IPS DF 6.9 (cell line): ENCODE results near the gene NF2.
"Not testable (repeated sequence)": the region's sequence is repeated elsewhere in the genome, so short reads cannot be mapped to it uniquely, and the experiment has no call there.

Experiments used
- DNase-seq: peaks from one replicate; pipeline ENCODE4 v3.0.0-alpha.2; 2013; ENCODE audit warnings: low read depth, low spot score
- H3K27ac ChIP-seq: one replicate; pipeline ENCODE4 v1.5.1; 2013; ENCODE audit warnings: low read length, control low read depth
- H3K27me3 ChIP-seq: 2 replicates; pipeline ENCODE4 v1.6.1; 2013; ENCODE audit warnings: mild to moderate bottlenecking, low read length; ENCODE audit not compliant: control insufficient read depth, insufficient read depth
- H3K36me3 ChIP-seq: 2 replicates; pipeline ENCODE4 v1.6.1; 2013; ENCODE audit warnings: low read length; ENCODE audit not compliant: control insufficient read depth, insufficient read depth
- H3K4me1 ChIP-seq: 2 replicates; pipeline ENCODE4 v1.6.1; 2013; ENCODE audit warnings: low read length; ENCODE audit not compliant: control insufficient read depth, insufficient read depth
- H3K4me3 ChIP-seq: 2 replicates; pipeline ENCODE4 v1.5.1; 2013; ENCODE audit warnings: mild to moderate bottlenecking, low read length
- H3K9me3 ChIP-seq: 2 replicates; pipeline ENCODE4 v1.6.1; 2013; ENCODE audit warnings: low read length, inconsistent platforms; ENCODE audit not compliant: control insufficient read depth, insufficient read depth
- WGBS: extraction: QIAGEN DNeasy Blood & Tissue Kit; methylation state at CpG from one replicate; pipeline ENCODE4 v1.1.7; 2013; ENCODE audit warnings: mixed read lengths, missing lambda C conversion rate; ENCODE audit not compliant: insufficient read length, insufficient coverage; 5-methylcytosine and 5-hydroxymethylcytosine counted together

The NF2 gene

DNA sequence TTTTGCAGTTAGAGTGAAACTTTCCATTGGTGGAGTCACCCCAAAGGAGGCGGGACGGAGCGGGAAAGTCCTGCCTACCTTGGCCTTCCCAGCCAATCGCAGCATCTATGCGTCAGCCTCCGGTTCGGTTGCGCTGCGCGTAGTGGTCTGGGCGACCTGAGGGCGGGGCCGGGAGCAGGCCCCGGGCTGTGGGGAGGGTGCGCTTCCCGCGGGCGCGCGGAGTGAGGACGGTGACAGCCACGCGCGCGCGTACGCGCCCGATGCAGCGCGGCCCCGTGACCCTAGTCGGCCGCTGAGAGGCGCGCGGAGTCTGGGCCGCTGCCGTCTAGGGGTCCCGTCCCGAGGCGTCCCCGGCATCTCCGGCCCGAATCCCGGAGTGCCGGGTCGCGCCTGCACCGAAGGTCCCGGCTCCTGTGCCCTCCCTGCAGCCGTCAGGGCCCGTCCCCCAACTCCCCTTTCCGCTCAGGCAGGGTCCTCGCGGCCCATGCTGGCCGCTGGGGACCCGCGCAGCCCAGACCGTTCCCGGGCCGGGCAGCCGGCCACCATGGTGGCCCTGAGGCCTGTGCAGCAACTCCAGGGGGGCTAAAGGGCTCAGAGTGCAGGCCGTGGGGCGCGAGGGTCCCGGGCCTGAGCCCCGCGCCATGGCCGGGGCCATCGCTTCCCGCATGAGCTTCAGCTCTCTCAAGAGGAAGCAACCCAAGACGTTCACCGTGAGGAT lies at the start of gene NF2:
Gene NF2, plus strand, starts transcription at position 276 of the 718 bp plus-strand sequence. Its CDS starts 366 bp downstream, at position 642.
- H3K9me3 ChIP-seq, result no peaks in the 10 kb centered on the region
- peak; percentile 100 for DNase-seq
- no peak within 1 kb of the TSS for H3K27ac ChIP-seq
- H3K36me3 ChIP-seq, result no peaks in the 10 kb centered on the region
- H3K4me1 ChIP-seq, result no peaks in the 10 kb centered on the region; the same call in 1 of the 2 replicates
- no CpG with 5 or more reads among the region's 74 CpGs for WGBS
- H3K4me3 ChIP-seq, result peak within 1 kb of the TSS; percentile 72
- no peaks in the 10 kb centered on the region for H3K27me3 ChIP-seq

DNA sequence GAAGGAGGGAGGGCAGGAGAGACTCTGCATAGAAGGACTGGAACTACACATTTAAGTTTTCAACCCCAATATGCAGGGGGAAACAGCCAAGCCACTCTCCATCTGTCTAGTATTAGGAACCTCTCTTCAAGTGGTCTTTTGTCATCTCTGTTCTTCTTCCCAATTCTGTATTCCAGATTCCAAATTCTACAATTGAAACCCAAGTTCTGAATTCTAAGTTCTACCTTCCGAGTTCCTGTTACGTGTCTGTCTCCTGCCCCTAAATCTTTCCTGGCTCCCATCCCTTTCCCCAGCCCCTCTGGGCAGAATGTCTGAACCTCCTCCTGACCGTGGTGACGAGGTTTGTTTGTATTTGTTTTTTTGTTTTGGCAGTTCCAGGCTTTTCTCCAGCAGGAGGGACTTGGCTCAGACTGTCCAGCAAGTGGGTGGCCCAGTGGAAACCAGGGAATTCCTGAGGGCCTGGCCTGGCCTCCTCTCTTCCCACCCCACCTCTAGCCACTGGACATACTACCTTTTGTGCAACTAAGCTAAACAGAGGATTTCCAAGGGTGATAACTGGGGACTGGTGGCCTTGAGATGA lies 48.3 kb upstream of the NF2 start:
- WGBS, result no CpG with 5 or more reads among the region's 4 CpGs
- H3K27ac ChIP-seq, result no peak overlapping the region
- H3K36me3 ChIP-seq, result peaks cover 25% of the 10 kb centered on the region
- no peaks in the 10 kb centered on the region for H3K27me3 ChIP-seq
- H3K4me1 ChIP-seq, result no peaks in the 10 kb centered on the region
- H3K9me3 ChIP-seq, result no peaks in the 10 kb centered on the region
- no peak for DNase-seq
- H3K4me3 ChIP-seq, result no peak overlapping the region

DNA sequence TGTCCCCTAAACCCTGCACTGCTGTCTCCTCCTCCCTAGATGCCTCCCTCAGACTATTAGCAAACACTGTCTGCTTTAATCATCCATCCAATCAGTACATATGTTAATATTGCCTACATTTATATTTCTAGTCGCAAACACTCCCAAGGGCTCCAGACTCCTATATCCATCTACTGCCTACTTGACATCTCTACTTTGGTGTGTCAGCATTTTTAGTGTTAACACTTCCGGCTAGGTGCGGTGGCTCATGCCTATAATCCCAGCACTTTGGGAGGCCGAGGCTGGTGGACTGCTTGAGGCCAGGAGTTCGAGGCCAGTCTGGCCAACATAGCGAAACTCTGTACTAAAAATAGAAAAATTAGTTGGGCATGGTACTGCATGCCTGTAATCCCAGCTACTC lies 44.4 kb upstream of the NF2 start:
- Histone ChIP-seq H3K9me3 (no peaks in the 10 kb centered on the region), H3K4me3 (no peak overlapping the region), H3K27ac (no peak overlapping the region), H3K4me1 (no peaks in the 10 kb centered on the region), H3K27me3 (no peaks in the 10 kb centered on the region), H3K36me3 (peaks cover 39% of the 10 kb centered on the region)
- DNase-seq, result no peak
- WGBS, result no CpG with 5 or more reads among the region's 6 CpGs

DNA sequence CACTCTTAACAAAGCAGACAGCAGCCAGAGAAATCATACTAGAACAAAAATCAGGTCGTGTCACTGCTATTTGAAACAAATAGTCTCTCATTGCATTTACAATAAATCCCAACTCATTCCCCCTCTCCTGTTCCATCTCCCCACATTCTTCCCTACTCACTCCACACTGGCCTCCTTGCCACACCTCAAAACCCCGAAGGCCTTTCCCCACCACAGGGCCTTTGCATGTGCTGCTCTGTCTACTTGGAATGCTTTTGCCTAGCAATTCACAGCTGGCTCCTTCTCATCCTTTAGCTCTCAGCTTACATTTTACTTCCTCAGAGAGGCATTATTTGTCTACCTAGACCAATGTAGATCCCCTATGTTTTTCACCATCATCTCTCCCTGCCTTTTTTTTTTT lies 43.6 kb upstream of the NF2 start:
- no peak overlapping the region for H3K4me3 ChIP-seq
- peaks cover 39% of the 10 kb centered on the region for H3K36me3 ChIP-seq
- no peak for DNase-seq
- H3K27me3 ChIP-seq, result no peaks in the 10 kb centered on the region
- no CpG with 5 or more reads among the region's 2 CpGs for WGBS
- H3K4me1 ChIP-seq, result no peaks in the 10 kb centered on the region
- no peaks in the 10 kb centered on the region for H3K9me3 ChIP-seq
- H3K27ac ChIP-seq, result no peak overlapping the region

DNA sequence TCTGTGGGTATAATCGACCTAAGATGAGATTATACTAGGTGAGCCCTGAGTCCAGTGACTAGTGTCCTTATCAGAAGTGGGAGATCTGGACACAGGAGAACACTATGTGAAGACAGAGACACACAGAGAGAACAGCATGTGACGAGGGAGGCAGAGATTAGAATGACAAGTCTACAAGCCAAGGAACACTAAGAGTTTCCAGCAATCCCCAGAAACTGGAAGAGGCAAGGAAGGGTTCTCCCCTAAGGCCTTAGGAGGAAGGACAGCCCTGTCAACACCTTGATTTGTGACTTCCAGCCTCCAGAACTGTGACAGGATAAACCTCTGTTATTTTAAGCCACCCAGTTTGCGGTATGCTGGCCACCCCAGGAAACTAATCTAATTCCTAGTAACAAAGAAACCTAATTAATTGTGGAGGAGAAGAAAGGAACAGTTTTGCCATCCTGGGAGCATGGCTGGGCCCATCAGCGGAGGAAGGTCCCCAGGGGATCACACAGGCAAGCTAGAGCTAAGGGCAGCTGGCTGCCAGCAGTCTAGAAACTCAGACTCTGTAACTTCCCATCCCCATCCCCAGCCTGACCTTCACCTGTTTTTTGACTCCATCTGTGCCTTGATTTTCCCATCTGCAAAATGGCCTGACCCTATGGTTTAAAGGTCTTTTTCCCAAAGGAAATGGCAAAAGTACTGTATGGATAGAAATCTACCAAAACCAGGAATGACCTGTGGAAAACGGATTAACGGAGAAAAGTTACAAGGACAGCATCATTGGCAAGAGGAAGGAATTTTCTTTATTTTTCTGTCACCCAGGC lies 39.6 kb upstream of the NF2 start:
- no CpG with 5 or more reads among the region's 6 CpGs for WGBS
- Histone ChIP-seq H3K27me3 (no peaks in the 10 kb centered on the region), H3K36me3 (peaks cover 24% of the 10 kb centered on the region), H3K4me1 (no peaks in the 10 kb centered on the region), H3K27ac (no peak overlapping the region), H3K4me3 (no peak overlapping the region), H3K9me3 (no peaks in the 10 kb centered on the region)
- DNase-seq, result no peak

DNA sequence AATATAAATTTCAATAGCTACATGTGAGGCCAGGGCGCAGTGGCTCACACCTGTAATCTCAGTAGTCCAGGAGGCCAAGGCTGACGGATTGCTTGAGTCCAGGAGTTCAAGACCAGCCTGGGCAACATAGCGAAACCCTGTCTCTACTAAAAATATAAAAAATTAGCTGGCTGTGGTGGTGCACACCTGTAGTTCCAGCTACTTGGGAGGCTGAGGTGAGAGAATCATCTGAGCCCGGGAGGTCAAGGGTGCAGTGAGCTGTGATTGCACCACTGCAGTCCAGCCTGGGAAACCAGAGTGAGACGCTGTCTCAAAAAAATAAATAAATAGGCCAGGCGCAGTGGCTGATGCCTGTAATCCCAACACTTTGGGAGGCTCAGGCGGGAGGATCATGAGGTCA lies 36.9 kb upstream of the NF2 start:
- not testable (repeated sequence) for H3K4me3 ChIP-seq, DNase-seq, H3K27ac ChIP-seq, H3K27me3 ChIP-seq, H3K4me1 ChIP-seq, H3K9me3 ChIP-seq
- no CpG with 5 or more reads among the region's 7 CpGs for WGBS
- peaks cover 23% of the 10 kb centered on the region for H3K36me3 ChIP-seq

DNA sequence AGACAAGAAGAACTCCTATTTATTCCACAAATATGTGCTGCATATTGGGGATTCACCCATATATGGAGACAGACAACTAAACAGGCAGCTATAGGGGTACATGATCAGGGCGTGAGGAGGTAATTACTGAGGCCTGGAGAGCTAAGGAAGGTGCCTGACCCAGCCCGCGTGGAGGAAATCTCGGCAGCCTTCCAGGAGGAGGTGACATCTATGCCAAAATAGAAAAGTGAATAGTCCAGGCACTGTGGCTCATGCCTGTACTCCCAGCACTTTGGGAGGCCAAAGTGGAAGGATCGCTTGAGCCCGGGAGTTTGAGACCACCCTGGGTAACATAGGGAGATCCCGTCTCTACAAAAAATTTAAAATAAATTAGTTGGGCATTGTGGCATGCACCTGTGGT lies 36.1 kb upstream of the NF2 start:
- H3K4me1 ChIP-seq, result no peaks in the 10 kb centered on the region
- no peaks in the 10 kb centered on the region for H3K9me3 ChIP-seq
- peaks cover 18% of the 10 kb centered on the region for H3K36me3 ChIP-seq
- no peak for DNase-seq
- H3K27me3 ChIP-seq, result no peaks in the 10 kb centered on the region
- no CpG with 5 or more reads among the region's 7 CpGs for WGBS
- no peak overlapping the region for H3K4me3 ChIP-seq
- no peak overlapping the region for H3K27ac ChIP-seq

DNA sequence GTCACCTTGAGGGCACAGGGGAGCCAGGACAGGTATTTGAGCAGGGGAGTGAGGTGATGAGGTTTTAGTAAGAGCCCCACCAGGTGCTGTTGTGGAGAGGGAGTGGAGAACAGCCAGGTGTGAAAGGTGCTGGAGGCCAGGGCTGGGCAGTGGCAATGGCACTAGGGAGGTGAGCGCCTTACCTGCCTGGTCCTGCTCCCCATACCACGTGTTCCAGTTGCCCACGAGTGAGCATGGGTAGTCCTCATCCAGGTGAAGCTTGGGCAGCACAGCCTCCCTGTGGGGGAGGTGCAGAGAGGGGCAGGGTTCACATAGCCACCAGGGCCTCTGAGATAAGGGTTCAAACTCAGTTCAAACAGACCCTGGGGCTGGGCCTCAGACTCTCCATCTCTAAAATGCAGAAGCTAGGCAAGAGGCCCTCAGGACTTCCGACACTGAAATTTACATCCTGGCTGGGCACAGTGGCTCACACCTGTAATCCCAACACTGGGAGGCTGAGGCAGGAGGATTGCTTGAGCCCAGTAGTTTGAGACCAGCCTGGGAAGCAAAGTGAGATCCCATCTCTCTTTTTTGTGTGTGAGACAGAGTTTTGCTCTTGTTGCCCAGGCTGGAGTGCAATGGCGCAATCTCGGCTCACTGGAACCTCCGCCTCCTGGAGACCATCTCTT lies 34.3 kb upstream of the NF2 start:
- DNase-seq, result no peak
- Histone ChIP-seq H3K27ac (no peak overlapping the region), H3K9me3 (no peaks in the 10 kb centered on the region), H3K4me1 (no peaks in the 10 kb centered on the region), H3K36me3 (peaks cover 18% of the 10 kb centered on the region), H3K4me3 (no peak overlapping the region), H3K27me3 (no peaks in the 10 kb centered on the region)
- no CpG with 5 or more reads among the region's 7 CpGs for WGBS

DNA sequence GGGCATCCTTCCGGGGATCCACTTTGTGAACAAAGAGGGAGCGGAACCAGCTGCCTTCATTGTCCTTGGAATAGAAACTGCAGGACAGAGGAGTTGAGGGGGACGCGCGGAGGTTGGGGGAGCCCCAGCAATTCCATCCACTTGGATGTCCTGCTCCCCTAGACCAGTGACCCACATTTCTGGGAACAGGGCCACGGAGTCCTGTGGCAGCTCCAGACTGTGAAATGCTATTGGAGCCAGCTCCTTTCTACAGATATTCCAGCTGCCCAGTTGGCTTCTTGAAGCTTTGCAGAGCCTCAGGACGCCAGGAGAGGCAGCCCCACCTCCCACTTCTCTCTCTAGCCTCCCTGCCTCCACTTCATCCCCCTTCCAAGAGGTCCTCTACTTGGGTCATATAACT lies 33.0 kb upstream of the NF2 start:
- no CpG with 5 or more reads among the region's 7 CpGs for WGBS
- Histone ChIP-seq H3K27ac (no peak overlapping the region), H3K27me3 (no peaks in the 10 kb centered on the region), H3K4me1 (no peaks in the 10 kb centered on the region), H3K9me3 (no peaks in the 10 kb centered on the region), H3K36me3 (peaks cover 18% of the 10 kb centered on the region), H3K4me3 (no peak overlapping the region)
- DNase-seq, result no peak

DNA sequence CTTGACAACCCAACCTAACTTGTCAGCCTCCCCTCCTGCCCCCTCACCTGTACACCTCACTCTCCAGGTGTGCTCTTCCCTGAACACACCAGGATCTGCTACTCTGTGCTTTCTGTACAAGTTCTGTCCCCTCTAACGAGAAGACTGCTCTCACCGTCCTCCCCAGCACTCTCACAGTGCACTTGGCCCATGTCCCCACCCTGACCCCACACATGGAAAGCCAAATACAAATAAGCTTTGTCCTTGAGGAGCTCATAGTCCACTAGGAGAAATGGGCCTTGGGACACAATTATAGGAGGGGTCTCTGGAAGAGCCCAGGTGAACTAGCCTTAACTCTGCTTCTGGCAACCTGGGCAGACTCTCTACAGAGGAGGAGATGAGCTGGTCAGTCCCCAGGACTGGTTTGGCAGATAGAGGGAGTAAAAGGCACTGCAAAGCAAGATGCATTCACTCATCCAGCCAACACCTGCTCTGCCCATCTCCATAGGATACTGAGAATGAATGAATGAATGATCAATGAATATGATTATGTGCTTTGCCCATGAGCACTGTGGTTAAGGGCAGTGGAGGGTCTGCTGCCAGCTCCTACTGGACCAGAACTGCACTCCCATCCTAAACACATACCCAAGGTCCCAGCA lies 32.4 kb upstream of the NF2 start:
- no peak for DNase-seq
- no peak overlapping the region for H3K27ac ChIP-seq
- H3K9me3 ChIP-seq, result no peaks in the 10 kb centered on the region
- H3K4me3 ChIP-seq, result no peak overlapping the region
- no CpG with 5 or more reads among the region's 2 CpGs for WGBS
- peaks cover 18% of the 10 kb centered on the region for H3K36me3 ChIP-seq
- no peaks in the 10 kb centered on the region for H3K4me1 ChIP-seq
- H3K27me3 ChIP-seq, result no peaks in the 10 kb centered on the region
